ENCODE measurements around the gene TSPYL2. TPM values are rescaled to one million over a fixed set of nuclear protein-coding genes. Genes with fewer than 3 reads are reported as not detected.
A peak's percentile ranks its signal among the peaks of the same experiment; 100 is the strongest.

TSPYL2 gene
- total RNA-seq, result 8.7 and 12.9 TPM in 2 replicates

- FAIRE-seq (no peak), DNase-seq (ENCODE audit: low read depth) (peak; percentile 85)
- TF ChIP-seq CTCF (IDR thresholded peaks at IDR 0.05; ENCODE audit: insufficient read depth, low read length, severe bottlenecking), result no peak
Observed at GRCh38 chrX:53081925-53082772, at the start of gene TSPYL2. TSS of gene TSPYL2 (plus strand) at chrX:53082367. CDS start at chrX:53082499, 132 bp downstream.

GRCh38 chrX:53036149-53036548, 46.0 kb upstream of the TSPYL2 start:
- Histone ChIP-seq H3K4me3 (ENCODE audit: low read depth, low read length) (no peak overlapping the region), H3K36me3 (ENCODE audit: control insufficient read depth, insufficient read depth, low read length) (no peaks in the 10 kb centered on the region), H3K27me3 (ENCODE audit: control insufficient read depth, insufficient read depth, low read length) (no peaks in the 10 kb centered on the region)
- DNase-seq (ENCODE audit: low read depth), result no peak
- no peak for TF ChIP-seq CTCF (IDR thresholded peaks at IDR 0.05; ENCODE audit: insufficient read depth, low read length, severe bottlenecking)
- no peak for FAIRE-seq

More at GRCh38 chrX:53081925-53082772, at the start of gene TSPYL2:
- H3K36me3 ChIP-seq (ENCODE audit: control insufficient read depth, insufficient read depth, low read length), result no peaks in the 10 kb centered on the region
- H3K4me3 ChIP-seq (ENCODE audit: low read depth, low read length), result peak within 1 kb of the TSS; percentile 59
- no peaks in the 10 kb centered on the region for H3K27me3 ChIP-seq (ENCODE audit: control insufficient read depth, insufficient read depth, low read length)

- no peak for FAIRE-seq
- DNase-seq (ENCODE audit: low read depth), result no peak
- no peak overlapping the region for H3K4me3 ChIP-seq (ENCODE audit: low read depth, low read length)
- no peaks in the 10 kb centered on the region for H3K36me3 ChIP-seq (ENCODE audit: control insufficient read depth, insufficient read depth, low read length)
- H3K27me3 ChIP-seq (ENCODE audit: control insufficient read depth, insufficient read depth, low read length), result no peaks in the 10 kb centered on the region
- TF ChIP-seq CTCF (IDR thresholded peaks at IDR 0.05; ENCODE audit: insufficient read depth, low read length, severe bottlenecking), result no peak
Observed at GRCh38 chrX:53039236-53039635, 42.9 kb upstream of the TSPYL2 start.

- FAIRE-seq, result no peak
Observed at GRCh38 chrX:53044995-53045394, 37.2 kb upstream of the TSPYL2 start.

GRCh38 chrX:53047228-53047627, 34.9 kb upstream of the TSPYL2 start:
- FAIRE-seq (no peak), DNase-seq (ENCODE audit: low read depth) (no peak)
- no peak for TF ChIP-seq CTCF (IDR thresholded peaks at IDR 0.05; ENCODE audit: insufficient read depth, low read length, severe bottlenecking)
- H3K36me3 ChIP-seq (ENCODE audit: control insufficient read depth, insufficient read depth, low read length), result no peaks in the 10 kb centered on the region
- no peak overlapping the region for H3K4me3 ChIP-seq (ENCODE audit: low read depth, low read length)
- no peaks in the 10 kb centered on the region for H3K27me3 ChIP-seq (ENCODE audit: control insufficient read depth, insufficient read depth, low read length)

More at GRCh38 chrX:53044995-53045394, 37.2 kb upstream of the TSPYL2 start:
- Histone ChIP-seq H3K36me3 (ENCODE audit: control insufficient read depth, insufficient read depth, low read length) (no peaks in the 10 kb centered on the region), H3K4me3 (ENCODE audit: low read depth, low read length) (no peak overlapping the region), H3K27me3 (ENCODE audit: control insufficient read depth, insufficient read depth, low read length) (no peaks in the 10 kb centered on the region)
- no peak for TF ChIP-seq CTCF (IDR thresholded peaks at IDR 0.05; ENCODE audit: insufficient read depth, low read length, severe bottlenecking)
- no peak for DNase-seq (ENCODE audit: low read depth)

Measured in bronchial epithelial cell (primary cell).